ENCODE measurements around the gene PQBP1.
A peak's percentile ranks its signal among the peaks of the same experiment; 100 is the strongest.

The PQBP1 gene

DNA sequence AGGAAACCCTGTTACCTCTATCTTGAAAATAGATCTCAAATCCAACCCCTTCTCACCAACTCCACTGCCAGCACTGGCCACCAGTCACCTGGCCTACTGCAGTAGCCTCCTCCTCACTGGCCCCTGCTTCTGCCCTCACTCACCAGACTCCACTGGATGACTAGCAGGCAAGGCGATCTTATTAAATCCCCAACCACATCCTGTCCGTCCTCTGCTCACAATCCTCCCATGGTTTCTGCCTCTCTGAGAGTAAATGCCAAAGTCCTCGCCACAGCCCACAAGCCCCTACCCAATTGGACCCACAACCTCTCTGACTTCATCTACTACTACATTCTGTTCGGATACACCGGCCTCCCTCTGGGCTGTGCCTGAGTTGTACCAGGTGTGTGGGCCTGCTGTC is 26.5 kb downstream of the PQBP1 start:
- DNase-seq = no peak

DNA sequence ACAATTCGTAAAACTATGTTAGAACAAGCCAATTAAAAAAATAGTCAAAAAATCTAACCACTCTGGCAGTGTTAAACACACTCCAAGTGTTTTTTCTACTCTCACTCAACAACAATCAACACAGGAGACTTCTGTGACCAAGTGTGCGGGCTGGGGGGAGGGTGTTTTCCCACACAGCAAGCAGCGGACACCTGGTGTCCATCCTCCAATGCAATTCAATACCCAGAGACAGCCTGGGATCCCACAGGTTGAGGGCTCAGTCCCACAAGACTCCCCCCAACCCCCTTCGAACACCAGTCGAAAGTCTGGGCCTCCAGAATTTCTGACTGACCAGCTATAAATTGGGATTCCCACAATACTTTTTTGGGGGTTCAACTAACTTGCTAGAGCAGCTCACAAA is 29.4 kb downstream of the PQBP1 start:
- no peak for DNase-seq

DNA sequence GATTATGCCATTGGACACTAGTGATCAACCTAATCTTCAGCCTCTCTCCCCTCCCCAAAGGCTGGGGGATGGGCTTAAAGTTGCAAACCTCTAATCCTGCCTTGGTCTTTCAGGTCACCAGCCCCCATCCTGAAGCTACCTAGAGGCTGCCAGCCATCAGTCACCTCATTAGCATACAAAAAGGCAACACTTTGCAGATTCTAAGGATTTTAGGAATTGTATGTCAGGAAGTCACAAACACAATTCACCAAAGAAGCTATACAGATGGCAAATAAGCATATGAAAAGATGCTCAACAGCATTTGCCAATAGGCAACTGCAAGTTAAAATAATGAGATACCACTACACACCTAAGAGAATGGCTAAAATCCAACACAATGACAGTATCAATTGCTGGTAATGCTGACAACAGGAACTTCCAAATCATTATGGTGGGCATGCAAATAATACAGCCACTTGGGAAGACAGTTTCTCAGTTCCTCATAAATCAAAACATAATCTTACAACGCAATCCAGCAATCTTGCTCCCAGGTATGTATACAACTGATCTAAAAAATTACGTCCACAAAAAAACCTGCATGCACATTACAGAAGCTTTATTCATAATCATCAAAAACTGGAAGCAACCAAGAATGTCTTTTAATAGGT is 30.1 kb downstream of the PQBP1 start:
- no peak for DNase-seq

DNA sequence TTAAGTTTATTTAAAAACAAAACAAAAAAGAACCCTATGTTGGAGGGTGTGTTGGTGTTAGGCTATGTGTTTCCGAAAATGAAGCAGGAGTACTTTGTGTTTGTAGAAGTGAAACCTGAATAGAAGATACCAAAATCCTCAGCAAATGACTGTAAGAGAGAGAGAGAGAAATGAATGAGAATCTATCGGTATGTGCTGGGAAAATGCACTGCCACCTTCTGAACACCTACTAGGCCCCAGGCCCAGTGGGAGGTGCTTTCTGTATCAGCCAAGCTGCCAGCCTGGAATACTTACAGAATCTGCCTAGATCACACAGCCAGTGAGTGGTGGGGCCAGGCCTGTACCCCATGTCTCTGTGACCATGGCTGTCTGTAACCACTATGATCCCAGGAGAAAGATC is 36.0 kb downstream of the PQBP1 start:
- peak in 1 of 5 donors; percentile 46 for DNase-seq

DNA sequence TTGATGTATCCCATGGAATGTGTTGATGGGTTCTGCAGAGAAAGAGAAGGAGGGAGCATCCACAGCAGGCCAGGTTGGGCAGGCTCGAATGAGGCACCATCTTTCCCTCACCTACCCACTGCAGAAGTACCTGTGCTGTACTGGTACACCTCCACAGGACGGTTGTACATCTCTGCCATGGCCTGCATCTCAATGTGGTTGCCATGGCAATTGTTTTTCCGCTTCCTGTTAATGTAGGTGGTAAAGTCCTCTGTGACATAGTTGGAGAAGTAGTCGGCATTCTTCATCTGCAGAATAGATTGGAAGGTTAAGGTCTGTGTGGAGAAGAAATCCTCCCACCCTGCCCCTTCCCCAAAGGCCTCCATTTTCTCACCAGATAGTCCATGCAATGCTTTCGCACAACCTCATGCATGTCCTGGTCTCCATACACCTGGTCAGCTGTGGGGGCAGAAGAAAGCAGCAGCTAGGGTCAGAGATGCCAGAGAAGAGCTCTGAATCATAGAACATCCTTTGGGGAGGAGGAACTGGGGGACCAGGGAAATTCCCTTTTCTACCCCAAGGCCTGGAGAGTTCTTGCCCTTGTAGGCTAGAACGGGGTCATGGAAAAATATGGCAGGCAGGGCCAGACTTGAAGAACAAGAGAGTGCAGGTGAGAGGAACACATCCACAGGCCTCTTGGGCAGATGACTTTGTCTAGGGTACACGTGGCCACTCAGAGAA is 37.0 kb downstream of the PQBP1 start:
- DNase-seq = peak in 3 of 5 donors; percentile 23 to 64 (median 46)

DNA sequence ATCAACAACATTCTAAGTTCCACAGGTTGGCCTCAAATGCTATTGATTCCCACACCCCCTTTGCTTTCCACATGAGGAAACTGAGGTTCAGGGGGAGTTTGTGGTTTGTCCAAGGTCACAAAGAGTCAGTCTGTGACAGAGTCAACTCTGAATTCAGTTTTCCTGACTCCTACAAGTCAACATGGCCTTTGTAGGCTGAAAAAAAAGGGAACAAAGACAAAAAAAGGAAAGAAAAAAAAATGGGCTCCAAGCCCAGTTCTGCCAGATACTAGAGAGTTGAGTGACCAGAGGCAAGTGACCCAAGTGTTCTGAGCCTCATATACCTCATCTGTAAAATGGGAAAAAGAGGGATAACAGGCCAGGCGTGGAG is 37.6 kb downstream of the PQBP1 start:
- no peak for DNase-seq

DNA sequence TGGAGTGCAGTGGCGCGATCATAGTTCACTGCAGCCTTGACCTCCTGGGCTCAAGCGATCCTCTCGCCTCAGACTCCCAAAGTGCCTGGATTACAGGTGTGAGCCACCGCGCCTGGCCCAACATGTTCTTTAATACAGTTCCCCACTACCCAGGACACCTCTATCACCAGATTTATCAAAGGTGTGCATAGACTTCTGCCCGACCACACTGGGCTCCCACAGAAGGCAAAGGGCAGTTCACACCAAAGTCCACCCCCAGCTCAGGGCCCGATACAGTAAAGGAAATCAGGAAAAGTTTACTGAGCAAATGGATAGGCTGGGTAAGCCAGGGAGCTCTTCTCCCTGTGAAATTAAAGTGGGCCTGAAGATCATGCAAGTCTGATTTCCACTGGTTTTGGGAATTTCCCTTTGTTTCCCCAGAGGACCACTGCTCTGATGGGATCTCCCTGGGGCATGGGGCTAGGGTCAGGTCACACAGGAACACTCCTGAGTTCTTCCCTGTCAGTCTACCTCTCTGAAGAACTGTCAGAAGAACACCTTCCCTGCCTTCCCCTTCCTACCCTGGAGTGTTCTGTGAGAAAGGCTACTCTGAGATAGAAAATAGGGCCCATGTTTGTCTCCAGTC is 38.8 kb downstream of the PQBP1 start:
- DNase-seq = no peak

DNA sequence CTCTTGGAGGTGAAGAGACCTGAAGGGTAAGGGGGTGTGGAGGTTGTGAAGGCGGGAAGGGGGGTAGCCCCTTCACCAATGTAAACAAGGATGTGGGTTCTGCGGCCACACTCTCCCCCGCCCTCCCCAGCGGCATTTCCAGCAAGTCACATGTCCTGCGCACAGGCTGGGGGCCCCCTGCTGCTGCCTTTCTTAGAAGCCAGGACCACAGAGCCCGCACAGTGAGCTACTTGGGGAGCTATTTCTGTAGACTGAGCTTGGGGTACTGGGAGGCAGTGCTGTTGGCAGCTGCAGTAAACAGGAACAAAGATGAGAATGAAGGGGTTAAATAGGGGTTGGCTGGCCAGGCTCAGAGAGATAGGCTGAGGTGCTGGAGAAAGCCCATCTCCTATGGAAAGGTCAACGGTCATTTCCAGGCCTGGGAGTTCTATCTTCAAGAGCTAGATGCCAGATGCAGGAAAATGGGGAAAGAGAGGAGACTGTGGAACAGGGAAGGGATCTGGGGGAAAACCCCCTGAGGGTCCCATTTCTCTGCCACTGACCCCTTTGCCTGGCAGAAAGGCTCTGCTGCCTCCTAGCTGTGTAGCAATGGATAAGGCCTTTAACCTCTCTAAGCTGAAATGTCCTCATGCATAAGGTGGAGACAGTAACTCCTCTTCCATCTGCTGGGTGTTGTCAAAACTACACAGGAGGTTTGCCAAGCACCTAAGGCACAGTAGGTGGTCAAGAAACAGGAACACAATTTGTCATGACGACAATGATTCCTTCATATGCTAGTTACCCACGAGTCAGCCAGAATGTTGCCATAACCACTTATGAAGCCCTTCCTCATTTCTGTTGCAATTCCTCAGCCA is 39.6 kb downstream of the PQBP1 start:
- peak; percentile 65 to 98 (median 76) for DNase-seq

DNA sequence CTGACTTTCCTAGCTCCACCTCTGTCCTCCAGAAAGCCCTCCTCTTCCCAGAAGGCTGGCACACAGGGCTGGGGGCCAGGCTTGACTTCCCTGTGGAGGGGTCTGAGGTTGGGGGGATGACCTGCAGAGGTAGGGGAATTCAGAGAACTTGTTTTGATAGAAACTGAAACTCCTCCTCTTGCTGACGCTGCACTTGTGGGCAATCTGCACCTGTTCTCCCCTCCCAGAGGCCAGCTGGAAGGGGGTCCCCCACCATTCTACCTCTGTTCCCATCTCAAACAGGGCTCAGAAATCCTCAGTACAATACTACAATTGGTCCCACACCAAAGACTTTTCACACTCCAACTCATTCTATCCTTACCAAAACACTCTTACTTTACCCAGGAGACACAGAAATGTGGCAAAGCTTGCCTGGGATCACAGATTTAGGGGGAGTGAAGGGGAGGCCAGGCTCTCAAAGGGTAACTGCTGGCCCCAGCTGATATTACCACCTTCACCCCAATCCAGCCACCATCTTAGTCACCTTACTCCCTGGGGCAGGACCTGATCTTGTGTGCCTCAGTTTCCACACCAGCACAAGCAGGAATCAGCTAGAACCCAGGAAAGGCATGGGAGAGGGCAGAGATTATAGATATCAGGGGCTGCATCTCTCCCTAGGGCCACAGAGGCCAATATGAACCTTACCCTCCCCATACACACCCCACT is 41.1 kb downstream of the PQBP1 start:
- DNase-seq = peak; percentile 41 to 92 (median 58)

DNA sequence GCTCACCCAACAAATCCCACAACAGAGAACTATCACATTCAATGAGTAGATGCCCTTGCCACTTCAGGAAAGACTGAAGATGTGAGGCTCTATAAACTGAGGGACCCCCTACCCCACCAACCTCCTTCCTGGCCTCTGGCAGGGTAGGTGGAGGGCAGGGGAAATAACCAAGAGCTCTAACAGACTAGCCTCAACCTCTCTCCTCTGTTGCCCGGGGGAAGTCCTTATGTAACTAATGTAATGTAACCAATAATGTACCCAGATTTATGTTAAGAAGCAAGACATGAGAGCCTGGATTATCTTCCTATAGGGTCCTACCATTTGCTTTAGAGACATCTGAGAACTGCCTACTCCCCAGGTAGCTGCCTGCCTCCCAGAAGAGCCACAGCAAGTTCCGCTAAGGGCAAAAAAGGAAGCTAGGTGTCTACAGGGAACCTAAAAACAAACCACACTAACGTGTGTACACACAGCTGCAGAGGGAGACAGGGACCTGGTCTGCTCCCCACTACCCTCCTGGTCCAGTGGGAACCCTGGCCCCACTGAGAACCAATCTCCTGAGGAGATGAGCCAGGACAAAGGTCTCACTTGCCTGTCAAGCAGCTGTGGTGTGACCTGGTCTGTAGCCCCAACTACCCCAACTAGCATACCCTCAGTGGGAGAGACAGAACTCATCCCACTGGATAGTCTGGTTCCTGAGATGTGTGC is 41.9 kb downstream of the PQBP1 start:
- peak in 1 of 5 donors; percentile 17 for DNase-seq

DNA sequence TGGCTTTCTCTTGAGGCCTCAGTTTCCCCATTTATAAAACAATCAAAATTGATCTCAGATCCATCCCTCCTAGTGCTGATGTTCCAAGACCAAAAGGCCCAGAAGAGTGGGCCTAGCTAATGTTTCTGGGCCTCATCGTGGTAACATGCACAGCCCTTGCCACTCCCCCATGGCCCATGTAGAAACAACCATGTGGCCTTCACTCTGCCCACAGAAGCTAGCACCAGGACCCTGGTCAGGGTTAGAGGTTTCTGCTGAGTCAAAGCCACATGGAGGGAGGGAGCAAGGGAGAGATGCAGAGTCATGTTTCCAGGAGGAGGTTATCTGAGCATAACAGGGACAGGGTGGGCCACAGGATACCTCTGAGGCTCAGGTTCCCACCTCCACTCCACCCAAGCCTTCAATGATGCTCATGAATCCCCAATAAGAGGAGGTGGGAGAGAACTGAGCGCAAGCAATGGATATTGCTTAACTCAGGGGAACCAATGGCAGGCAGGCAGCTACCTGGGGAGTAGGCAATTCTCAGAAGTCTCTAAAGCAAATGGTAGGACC is 42.8 kb downstream of the PQBP1 start:
- DNase-seq = peak in 1 of 5 donors; percentile 40

DNA sequence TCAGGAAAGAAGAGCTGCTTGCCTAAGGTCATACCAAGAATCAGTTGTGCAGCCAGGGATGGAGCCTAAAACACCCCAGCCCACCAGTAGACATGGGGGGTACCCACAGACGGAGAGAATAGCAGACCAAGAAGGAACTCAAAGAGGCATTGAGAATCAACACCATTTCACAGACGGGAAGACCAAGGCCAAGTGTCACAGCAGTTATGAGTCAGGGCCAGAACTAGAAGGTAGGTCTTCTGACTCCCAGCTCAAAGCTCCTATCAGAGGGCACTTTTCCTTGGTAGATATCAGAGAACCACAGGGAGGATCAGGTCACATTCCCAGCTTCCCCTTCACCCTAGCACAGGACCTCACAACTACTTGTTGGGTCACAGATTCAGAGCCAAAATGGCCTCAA is 45.2 kb downstream of the PQBP1 start:
- DNase-seq = peak in 1 of 5 donors; percentile 32

DNA sequence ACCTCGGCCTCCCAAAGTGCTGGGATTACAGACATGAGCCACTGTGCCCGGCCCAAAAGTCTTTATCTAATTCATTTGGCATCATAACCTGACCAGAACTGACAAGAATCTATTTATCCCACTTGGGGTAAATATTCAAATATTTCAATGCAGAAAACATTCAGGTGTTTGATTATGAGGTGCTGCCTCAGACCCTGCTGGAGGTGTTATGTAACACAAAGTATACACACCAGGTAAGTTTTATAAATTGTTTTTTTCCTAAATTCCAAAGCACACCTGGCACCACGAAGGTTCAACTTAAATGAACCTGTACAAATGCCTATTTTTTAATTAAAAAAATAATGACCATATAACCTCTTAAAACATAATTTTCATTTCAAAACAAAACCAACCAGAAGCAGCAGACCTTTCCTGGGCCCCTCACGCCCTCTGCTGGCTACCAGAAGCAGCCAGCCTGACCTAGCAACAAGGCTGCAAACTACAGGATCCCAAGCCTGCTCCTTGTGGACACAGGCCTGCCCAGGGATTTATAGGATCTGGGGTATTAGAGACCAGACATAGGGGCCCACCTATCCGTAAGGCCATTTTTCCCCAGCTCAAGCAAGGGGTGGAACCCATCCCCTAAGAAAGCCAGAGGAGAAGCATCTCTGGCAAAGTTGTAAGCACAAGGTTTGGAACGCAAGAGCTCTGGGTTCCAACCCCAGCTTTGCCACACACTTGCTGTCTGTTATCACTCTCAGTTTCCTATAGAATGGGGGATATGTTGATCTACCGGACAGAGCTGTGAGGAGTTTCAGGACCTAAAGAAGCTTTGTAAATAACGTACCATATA is 48.0 kb downstream of the PQBP1 start:
- peak in 4 of 5 donors; percentile 30 to 60 (median 39) for DNase-seq

DNA sequence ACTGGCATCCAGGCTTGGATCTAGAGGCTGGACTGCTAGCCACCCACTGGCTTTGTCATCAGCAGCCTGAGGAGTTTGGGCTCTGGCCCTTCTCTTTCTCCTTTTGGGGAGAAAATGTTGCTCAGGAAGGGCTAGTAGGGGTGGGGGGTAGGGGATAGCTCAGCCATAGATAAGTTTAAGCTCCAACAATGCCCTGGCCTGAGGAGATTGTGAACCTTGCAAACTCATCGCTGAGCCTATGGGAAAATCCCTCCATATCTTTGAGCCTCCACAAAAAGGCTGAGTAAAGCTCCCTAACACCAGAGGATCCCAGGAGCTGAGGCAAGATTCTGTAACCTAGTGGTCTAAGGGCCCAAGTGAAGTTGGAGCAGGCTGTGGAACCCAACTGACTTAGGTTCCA is 50.9 kb downstream of the PQBP1 start:
- no peak for DNase-seq
